Germinal center (tissue), 1 donor: ENCODE data around the gene ODC1.

Experiments
- DNase-seq: peaks from one replicate; pipeline ENCODE4 v3.0.0; 2012; ENCODE audit warnings: mixed read lengths, low spot score

Gene ODC1

GRCh38 chr2:10433947-10434885 lies 13.9 kb downstream of the ODC1 start:
- DNase-seq = no peak

- DNase-seq = no peak
Measured at GRCh38 chr2:10433264-10433946, 14.7 kb downstream of the ODC1 start.

DNA sequence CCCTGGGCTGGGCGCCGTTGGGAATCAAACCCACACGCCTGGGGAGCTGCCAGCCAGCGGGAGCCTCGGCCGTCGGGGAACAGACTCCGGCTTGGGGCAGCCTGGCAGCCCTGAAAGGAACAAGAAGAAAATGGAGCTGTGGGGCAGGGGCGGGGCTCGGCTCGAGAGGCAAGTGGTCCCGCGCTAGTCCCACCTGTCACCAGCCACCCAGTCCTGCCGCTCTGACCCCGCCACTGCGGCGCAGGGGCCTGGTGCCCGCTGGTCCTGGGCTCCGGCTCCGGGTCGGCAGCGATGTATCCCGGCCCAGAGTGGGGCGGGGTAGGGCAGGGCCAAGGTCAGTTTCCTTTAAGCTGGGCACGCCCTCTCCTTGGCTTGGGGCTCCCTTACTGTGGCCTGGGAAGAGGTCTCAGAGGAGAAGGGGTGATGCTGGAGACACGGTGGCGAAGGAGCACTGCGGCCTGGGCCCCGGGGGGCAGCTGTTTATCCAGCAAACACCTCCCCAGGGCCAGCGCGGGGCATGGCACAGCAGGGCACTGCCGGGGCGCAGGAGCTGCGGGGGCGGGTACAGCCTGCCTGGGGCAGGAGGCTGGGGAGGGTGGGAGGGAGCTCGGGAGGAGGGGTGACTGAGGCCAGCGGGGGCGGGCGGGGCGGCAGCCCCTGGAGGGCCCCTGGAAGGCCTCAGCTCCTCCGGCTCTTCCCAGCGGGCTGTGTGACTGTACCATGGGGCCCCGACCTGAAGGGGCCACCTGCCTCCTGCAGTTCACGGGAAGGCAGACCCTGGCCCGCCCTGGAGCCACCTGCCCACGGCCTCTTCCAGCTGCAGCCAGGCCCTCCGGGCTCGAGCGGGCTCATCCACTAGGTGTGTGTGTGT lies 15.6 kb downstream of the ODC1 start:
- DNase-seq = no peak

DNA sequence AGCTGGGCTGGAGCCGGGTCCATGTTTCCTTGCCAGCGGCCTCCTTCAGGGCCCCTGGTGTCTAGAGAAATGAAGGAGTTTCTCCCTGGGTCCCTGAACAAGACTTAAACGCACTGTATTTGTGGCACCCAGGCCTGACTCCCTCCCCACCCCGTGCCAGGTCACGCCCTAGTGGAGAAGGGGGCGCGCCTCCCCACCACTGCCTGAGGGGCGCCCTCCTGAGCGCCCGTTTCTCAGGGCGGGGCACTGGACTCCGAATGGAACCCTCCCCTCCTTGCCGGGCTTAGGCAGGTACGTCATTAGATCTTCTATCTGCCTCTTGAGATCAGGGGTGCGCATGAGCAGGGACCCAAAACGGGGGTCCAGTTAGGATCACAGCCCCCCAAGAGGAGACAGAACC lies 16.3 kb downstream of the ODC1 start:
- DNase-seq = no peak

GRCh38 chr2:10430886-10431622 lies 17.1 kb downstream of the ODC1 start:
- DNase-seq = no peak

- DNase-seq = no peak
Measured at GRCh38 chr2:10428924-10429323, 19.2 kb downstream of the ODC1 start.

- DNase-seq = no peak
Measured at GRCh38 chr2:10428355-10428754, 19.8 kb downstream of the ODC1 start.

DNA sequence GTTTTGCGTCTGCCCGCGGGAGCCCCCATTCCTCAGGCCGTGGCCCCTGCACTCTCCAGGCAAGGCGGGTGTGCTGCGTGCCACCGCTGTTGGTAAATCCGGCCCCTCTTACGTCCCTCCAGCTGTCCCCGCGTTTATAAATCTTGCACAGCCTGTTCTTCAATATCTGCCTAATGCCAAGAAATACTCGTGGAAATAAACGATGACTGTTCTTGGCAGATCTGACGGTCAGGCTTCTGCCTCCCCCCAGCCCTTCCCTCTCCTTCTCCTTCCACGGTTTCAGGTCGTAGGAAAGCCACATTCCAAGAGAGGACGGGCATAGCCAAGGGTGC lies 20.5 kb downstream of the ODC1 start:
- DNase-seq = no peak

DNA sequence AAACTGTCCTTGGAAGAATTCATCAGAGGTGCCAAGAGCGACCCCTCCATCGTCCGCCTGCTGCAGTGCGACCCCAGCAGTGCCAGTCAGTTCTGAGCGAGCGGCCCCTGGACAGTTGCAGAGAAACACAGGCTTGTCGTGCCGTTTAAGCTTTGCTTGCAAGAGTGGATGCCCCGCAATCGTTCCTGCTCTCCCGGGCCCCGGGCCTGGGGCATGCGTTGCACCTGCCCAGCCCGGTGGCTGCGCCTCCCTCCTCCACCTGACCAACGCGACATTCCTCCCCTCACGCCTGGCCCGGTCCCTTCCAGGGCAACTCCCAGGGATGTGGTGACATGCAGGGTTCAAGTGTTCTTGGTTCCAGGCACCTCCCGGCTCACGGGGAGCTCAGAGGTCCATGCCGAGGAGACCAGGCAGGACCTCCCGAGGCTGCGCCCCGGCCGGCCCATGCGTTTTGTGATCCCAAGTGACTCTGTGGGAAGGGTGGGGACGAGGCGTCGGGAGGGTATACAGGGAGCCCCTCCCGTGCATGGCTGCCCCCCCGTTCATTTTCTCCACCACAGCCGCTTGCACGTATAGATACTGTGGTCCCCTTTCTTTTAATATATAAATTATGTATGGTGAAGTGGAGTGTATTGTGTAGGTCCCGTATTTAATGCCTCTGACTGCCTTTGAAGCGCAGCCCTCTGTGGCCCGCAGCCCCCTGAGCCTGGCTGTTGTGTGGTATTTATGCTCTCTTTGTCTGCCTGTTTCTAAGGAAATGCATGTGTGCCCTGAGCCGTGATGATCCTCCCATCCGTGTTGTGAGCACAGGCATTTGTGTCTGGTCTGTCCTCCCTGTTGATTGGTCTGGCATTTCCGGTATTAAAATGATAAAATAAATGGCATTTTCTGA lies 21.2 kb downstream of the ODC1 start:
- no peak for DNase-seq

DNA sequence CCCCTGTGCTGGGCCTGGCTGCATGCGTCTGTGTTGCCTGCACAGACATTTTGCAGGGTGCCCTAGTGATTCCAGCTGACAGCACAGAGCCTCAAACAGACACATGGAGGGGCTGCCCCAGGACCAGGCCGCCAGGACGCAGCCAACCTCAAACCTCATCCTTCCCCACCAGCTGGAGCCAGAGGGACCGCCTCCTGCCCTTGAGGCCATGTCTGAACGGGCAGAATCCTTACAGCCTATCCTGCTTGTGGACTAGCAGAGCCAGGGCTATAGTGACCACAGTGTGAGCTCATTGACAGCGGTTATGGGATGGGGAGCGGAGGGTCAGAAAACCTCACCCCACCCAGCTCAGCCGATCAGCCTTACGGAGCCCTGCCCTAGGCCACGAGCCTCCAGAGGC lies 22.4 kb downstream of the ODC1 start:
- DNase-seq = no peak

DNA sequence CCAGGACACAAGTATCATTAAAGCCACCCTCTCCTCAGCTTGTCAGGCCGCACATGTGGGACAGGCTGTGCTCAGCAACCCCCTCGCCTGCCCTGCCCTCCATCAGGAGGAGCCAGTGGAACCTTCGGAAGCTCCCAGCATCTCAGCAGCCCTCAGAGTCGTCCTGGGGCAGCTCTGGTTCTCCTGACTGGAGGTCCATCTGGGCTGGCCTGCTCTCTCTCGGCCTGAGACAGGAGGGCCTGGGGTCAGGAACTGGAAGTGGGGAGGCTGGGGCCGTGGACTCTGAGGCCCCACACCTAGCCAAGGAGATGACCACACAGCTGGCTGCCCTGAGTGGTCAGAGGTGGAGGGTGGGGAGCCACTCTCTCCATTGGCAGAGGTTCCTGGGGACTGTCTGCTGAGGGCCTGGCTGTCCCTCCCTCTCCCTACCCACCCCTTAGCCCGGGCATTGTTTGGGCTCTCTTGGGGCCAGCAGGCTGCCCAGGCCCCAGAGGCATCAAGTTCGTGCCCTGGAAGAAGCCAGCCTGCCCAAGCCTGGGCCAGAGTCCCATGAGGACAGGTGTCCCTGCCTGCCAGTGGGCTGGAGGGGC lies 23.1 kb downstream of the ODC1 start:
- no peak for DNase-seq

GRCh38 chr2:10424051-10424450 lies 24.1 kb downstream of the ODC1 start:
- no peak for DNase-seq

DNA sequence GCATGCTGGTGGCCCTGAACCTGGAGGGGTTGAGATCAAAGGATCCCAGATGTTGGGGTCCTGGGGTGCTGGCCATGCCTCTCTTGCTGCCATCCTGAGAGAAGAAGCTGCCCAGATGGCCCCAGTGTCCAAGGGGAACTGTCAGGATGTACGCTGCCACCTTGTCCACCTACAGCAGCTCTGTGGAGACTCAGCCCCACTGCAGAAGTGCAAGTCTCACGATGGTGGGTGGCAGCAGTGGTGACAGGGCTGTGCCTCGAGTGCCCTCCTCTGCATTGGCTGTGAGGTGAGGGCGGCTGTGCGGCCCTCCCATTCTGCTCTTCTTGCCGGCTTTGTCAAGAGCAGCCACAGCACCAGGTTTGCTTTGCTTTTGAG lies 24.7 kb downstream of the ODC1 start:
- no peak for DNase-seq

GRCh38 chr2:10422732-10423399 lies 25.3 kb downstream of the ODC1 start:
- no peak for DNase-seq

- no peak for DNase-seq
Measured at GRCh38 chr2:10422251-10422650, 25.9 kb downstream of the ODC1 start.

DNA sequence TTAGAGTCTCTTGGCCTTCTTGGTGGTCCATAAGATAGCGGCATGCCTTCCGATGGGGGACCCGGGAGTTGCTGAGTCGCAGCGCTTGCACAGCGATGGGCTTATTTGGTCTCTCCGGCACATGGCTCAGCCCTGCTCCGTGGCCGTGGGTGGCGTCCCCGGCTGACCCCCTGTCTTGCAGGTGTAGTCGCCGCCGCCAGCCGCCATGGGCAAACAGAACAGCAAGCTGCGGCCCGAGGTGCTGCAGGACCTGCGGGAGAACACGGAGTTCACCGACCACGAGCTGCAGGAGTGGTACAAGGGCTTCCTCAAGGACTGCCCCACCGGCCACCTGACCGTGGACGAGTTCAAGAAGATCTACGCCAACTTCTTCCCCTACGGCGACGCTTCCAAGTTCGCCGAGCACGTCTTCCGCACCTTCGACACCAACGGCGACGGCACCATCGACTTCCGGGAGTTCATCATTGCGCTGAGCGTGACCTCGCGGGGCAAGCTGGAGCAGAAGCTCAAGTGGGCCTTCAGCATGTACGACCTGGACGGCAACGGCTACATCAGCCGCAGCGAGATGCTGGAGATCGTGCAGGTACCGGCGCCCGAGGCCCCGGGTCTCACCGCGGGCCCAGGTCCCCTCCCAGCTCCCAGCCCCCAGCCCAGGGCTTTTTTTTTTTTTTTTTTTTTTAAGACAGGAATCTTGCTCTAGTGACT lies 28.4 kb downstream of the ODC1 start:
- DNase-seq = no peak

GRCh38 chr2:10417551-10418335 lies 30.4 kb downstream of the ODC1 start:
- DNase-seq = no peak

DNA sequence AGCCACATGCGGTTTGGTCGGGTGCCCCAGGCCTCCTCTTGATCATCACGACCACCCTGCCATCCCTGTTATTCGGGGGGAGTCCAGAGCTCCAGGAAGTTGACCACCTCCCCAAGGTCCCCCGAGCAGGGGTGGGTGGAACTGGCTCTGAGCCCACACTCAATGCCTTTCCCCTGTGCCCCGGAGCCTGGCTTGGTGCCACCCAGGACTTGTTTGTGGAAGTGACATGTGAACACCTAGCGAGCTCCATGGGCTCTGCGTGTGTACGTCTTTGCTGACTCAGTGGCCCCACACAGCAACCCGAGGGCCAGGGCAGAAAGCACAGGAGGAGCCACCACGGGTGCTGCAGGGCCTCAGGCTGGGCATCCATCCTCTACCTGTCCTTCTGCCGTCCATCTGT lies 32.5 kb downstream of the ODC1 start:
- no peak for DNase-seq

DNA sequence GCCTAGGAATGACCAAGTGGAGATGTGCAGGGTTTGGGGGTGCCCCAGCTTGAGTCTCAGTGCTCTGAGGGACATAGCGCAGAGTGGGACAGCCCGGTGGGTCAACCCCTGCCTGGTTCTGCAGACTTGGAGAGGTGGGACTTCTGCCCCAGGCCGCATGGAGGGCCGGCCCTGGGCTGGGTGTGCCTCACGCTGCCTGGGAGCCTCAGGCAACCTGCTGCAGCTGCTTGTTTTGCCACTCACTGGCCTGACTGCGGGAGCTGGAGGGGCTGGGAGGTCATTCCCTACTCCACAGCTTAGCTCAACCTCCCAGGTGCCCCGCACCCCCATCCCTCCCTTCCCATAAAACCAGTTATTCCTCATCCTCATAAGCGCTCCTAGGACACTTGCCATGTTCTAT lies 33.1 kb downstream of the ODC1 start:
- DNase-seq = no peak
